ENCODE data around the gene SECISBP2.

Gene SECISBP2

GRCh38 chr9:89372979-89373378 is 54.7 kb downstream of the SECISBP2 start:
- no peaks in the 10 kb centered on the region for H3K9me3 Mint-ChIP-seq
- H3K4me1 Mint-ChIP-seq (ENCODE audit: low read depth) = peaks cover 56% of the 10 kb centered on the region
- H3K36me3 Mint-ChIP-seq (ENCODE audit: low read depth) = peaks cover 23% of the 10 kb centered on the region
- no peak overlapping the region for H3K4me3 Mint-ChIP-seq
- no peaks in the 10 kb centered on the region for H3K27me3 Mint-ChIP-seq
- peak overlapping the region; percentile 61 for H3K27ac Mint-ChIP-seq

- H3K4me1 Mint-ChIP-seq (ENCODE audit: low read depth) = peaks cover 49% of the 10 kb centered on the region
- H3K4me3 Mint-ChIP-seq = no peak overlapping the region
- peaks cover 34% of the 10 kb centered on the region for H3K36me3 Mint-ChIP-seq (ENCODE audit: low read depth)
- H3K27me3 Mint-ChIP-seq = no peaks in the 10 kb centered on the region
- H3K27ac Mint-ChIP-seq = peak overlapping the region; percentile 72
- H3K9me3 Mint-ChIP-seq = no peaks in the 10 kb centered on the region
Measured at GRCh38 chr9:89374176-89374575, 55.9 kb downstream of the SECISBP2 start.

GRCh38 chr9:89375191-89375760 is 57.0 kb downstream of the SECISBP2 start:
- Mint-ChIP-seq H3K4me3 (peak overlapping the region; percentile 23), H3K4me1 (ENCODE audit: low read depth) (peaks cover 53% of the 10 kb centered on the region), H3K36me3 (ENCODE audit: low read depth) (peaks cover 43% of the 10 kb centered on the region), H3K9me3 (no peaks in the 10 kb centered on the region), H3K27me3 (no peaks in the 10 kb centered on the region), H3K27ac (peak overlapping the region; percentile 86)

GRCh38 chr9:89376286-89376685 is 58.0 kb downstream of the SECISBP2 start:
- Mint-ChIP-seq H3K4me1 (ENCODE audit: low read depth) (peaks cover 62% of the 10 kb centered on the region), H3K9me3 (no peaks in the 10 kb centered on the region), H3K4me3 (no peak overlapping the region), H3K27ac (peak overlapping the region; percentile 82), H3K36me3 (ENCODE audit: low read depth) (peaks cover 53% of the 10 kb centered on the region), H3K27me3 (no peaks in the 10 kb centered on the region)

- no peaks in the 10 kb centered on the region for H3K27me3 Mint-ChIP-seq
- H3K27ac Mint-ChIP-seq = peak overlapping the region; percentile 82
- H3K36me3 Mint-ChIP-seq (ENCODE audit: low read depth) = peaks cover 58% of the 10 kb centered on the region
- no peaks in the 10 kb centered on the region for H3K9me3 Mint-ChIP-seq
- no peak overlapping the region for H3K4me3 Mint-ChIP-seq
- H3K4me1 Mint-ChIP-seq (ENCODE audit: low read depth) = peaks cover 68% of the 10 kb centered on the region
Measured at GRCh38 chr9:89376741-89377351, 58.5 kb downstream of the SECISBP2 start.

GRCh38 chr9:89377411-89377810 is 59.1 kb downstream of the SECISBP2 start:
- peaks cover 74% of the 10 kb centered on the region for H3K4me1 Mint-ChIP-seq (ENCODE audit: low read depth)
- H3K36me3 Mint-ChIP-seq (ENCODE audit: low read depth) = peaks cover 64% of the 10 kb centered on the region
- H3K27me3 Mint-ChIP-seq = no peaks in the 10 kb centered on the region
- H3K27ac Mint-ChIP-seq = peak overlapping the region; percentile 82
- no peak overlapping the region for H3K4me3 Mint-ChIP-seq
- no peaks in the 10 kb centered on the region for H3K9me3 Mint-ChIP-seq

- Mint-ChIP-seq H3K4me3 (no peak overlapping the region), H3K9me3 (no peaks in the 10 kb centered on the region), H3K27me3 (no peaks in the 10 kb centered on the region), H3K36me3 (ENCODE audit: low read depth) (peaks cover 74% of the 10 kb centered on the region), H3K4me1 (ENCODE audit: low read depth) (peaks cover 78% of the 10 kb centered on the region), H3K27ac (peak overlapping the region; percentile 76)
Measured at GRCh38 chr9:89378541-89378940, 60.2 kb downstream of the SECISBP2 start.

GRCh38 chr9:89379031-89379430 is 60.7 kb downstream of the SECISBP2 start:
- Mint-ChIP-seq H3K27me3 (no peaks in the 10 kb centered on the region), H3K4me3 (no peak overlapping the region), H3K9me3 (no peaks in the 10 kb centered on the region), H3K27ac (peak overlapping the region; percentile 76), H3K36me3 (ENCODE audit: low read depth) (peaks cover 78% of the 10 kb centered on the region), H3K4me1 (ENCODE audit: low read depth) (peaks cover 78% of the 10 kb centered on the region)

GRCh38 chr9:89379508-89380115 is 61.3 kb downstream of the SECISBP2 start:
- peak overlapping the region; percentile 76 for H3K27ac Mint-ChIP-seq
- peaks cover 76% of the 10 kb centered on the region for H3K4me1 Mint-ChIP-seq (ENCODE audit: low read depth)
- H3K36me3 Mint-ChIP-seq (ENCODE audit: low read depth) = peaks cover 84% of the 10 kb centered on the region
- H3K9me3 Mint-ChIP-seq = no peaks in the 10 kb centered on the region
- H3K27me3 Mint-ChIP-seq = no peaks in the 10 kb centered on the region
- no peak overlapping the region for H3K4me3 Mint-ChIP-seq

- Mint-ChIP-seq H3K27ac (peak overlapping the region; percentile 76), H3K4me1 (ENCODE audit: low read depth) (peaks cover 71% of the 10 kb centered on the region), H3K9me3 (no peaks in the 10 kb centered on the region), H3K36me3 (ENCODE audit: low read depth) (peaks cover 87% of the 10 kb centered on the region), H3K27me3 (no peaks in the 10 kb centered on the region), H3K4me3 (no peak overlapping the region)
Measured at GRCh38 chr9:89380437-89381307, 62.4 kb downstream of the SECISBP2 start.

- no peaks in the 10 kb centered on the region for H3K27me3 Mint-ChIP-seq
- H3K4me1 Mint-ChIP-seq (ENCODE audit: low read depth) = peaks cover 70% of the 10 kb centered on the region
- peak overlapping the region; percentile 95 for H3K27ac Mint-ChIP-seq
- no peaks in the 10 kb centered on the region for H3K9me3 Mint-ChIP-seq
- peaks cover 90% of the 10 kb centered on the region for H3K36me3 Mint-ChIP-seq (ENCODE audit: low read depth)
- no peak overlapping the region for H3K4me3 Mint-ChIP-seq
Measured at GRCh38 chr9:89381308-89381609, 63.0 kb downstream of the SECISBP2 start.

- Mint-ChIP-seq H3K27me3 (no peaks in the 10 kb centered on the region), H3K4me3 (peak overlapping the region; percentile 56), H3K9me3 (no peaks in the 10 kb centered on the region), H3K4me1 (ENCODE audit: low read depth) (peaks cover 62% of the 10 kb centered on the region), H3K27ac (peak overlapping the region; percentile 95), H3K36me3 (ENCODE audit: low read depth) (peaks cover 90% of the 10 kb centered on the region)
Measured at GRCh38 chr9:89382026-89382986, 64.0 kb downstream of the SECISBP2 start.

- H3K4me3 Mint-ChIP-seq = peak overlapping the region; percentile 42
- peaks cover 90% of the 10 kb centered on the region for H3K36me3 Mint-ChIP-seq (ENCODE audit: low read depth)
- no peaks in the 10 kb centered on the region for H3K9me3 Mint-ChIP-seq
- H3K27me3 Mint-ChIP-seq = no peaks in the 10 kb centered on the region
- peaks cover 56% of the 10 kb centered on the region for H3K4me1 Mint-ChIP-seq (ENCODE audit: low read depth)
- peak overlapping the region; percentile 95 for H3K27ac Mint-ChIP-seq
Measured at GRCh38 chr9:89383030-89383720, 64.9 kb downstream of the SECISBP2 start.

Measured in stimulated activated naive CD8-positive, alpha-beta T cell treated with anti-CD3 and anti-CD28 coated beads, Interleukin-15, Interleukin-2, amounts not matched to agents 100 ng/mL and 50 ng/mL, for 24 hours (primary cell).